Stimulated activated CD4-positive, alpha-beta T cell treated with anti-CD3 and anti-CD28 coated beads, Interleukin-12 subunit alpha, Interleukin-12 subunit beta, amount 100 ng/mL, for 4 hours (primary cell): ENCODE measurements around the gene WDR45B.
"Not testable (repeated sequence)": the region's sequence is repeated elsewhere in the genome, so short reads cannot be mapped to it uniquely, and the experiment has no call there.

Source experiments
- DNase-seq: peaks from one replicate; pipeline ENCODE4 v3.0.0-alpha.2; 2020

Gene WDR45B

GRCh38 chr17:82655523-82655922 is 7.3 kb upstream of the WDR45B start:
- DNase-seq, result no peak

- DNase-seq, result no peak
These were observed 6.8 kb upstream of the WDR45B start for GRCh38 chr17:82655038-82655479.

GRCh38 chr17:82654611-82655010 is 6.4 kb upstream of the WDR45B start:
- DNase-seq, result not testable (repeated sequence)

- DNase-seq, result no peak
These were observed 5.6 kb upstream of the WDR45B start for GRCh38 chr17:82653651-82654528.

GRCh38 chr17:82650723-82651122 is 2.5 kb upstream of the WDR45B start:
- DNase-seq, result no peak

GRCh38 chr17:82649501-82650261 is 1.4 kb upstream of the WDR45B start:
- no peak for DNase-seq

- DNase-seq, result no peak
These were observed 593 bp upstream of the WDR45B start for GRCh38 chr17:82648742-82649331.

- DNase-seq, result peak; percentile 52
These were observed 565 bp downstream of the WDR45B start for GRCh38 chr17:82647593-82648164.

- no peak for DNase-seq
These were observed 2.7 kb downstream of the WDR45B start for GRCh38 chr17:82645516-82645915.

GRCh38 chr17:82644148-82644547 is 4.1 kb downstream of the WDR45B start:
- DNase-seq, result no peak

GRCh38 chr17:82642022-82642421 is 6.2 kb downstream of the WDR45B start:
- no peak for DNase-seq

- DNase-seq, result no peak
These were observed 8.2 kb downstream of the WDR45B start for GRCh38 chr17:82640036-82640435.

- no peak for DNase-seq
These were observed 8.6 kb downstream of the WDR45B start for GRCh38 chr17:82639628-82640027.

- no peak for DNase-seq
These were observed 10.0 kb downstream of the WDR45B start for GRCh38 chr17:82638183-82638773.

- no peak for DNase-seq
These were observed 11.3 kb downstream of the WDR45B start for GRCh38 chr17:82636626-82637598.

GRCh38 chr17:82633343-82633742 is 14.9 kb downstream of the WDR45B start:
- DNase-seq, result no peak

GRCh38 chr17:82632451-82632850 is 15.8 kb downstream of the WDR45B start:
- DNase-seq, result no peak

GRCh38 chr17:82631544-82631943 is 16.7 kb downstream of the WDR45B start:
- DNase-seq, result no peak

GRCh38 chr17:82630212-82630611 is 18.0 kb downstream of the WDR45B start:
- no peak for DNase-seq

GRCh38 chr17:82629748-82630147 is 18.5 kb downstream of the WDR45B start:
- no peak for DNase-seq

- no peak for DNase-seq
These were observed 20.8 kb downstream of the WDR45B start for GRCh38 chr17:82627405-82627804.

GRCh38 chr17:82623707-82624106 is 24.5 kb downstream of the WDR45B start:
- no peak for DNase-seq
